ENCODE measurements around the gene SLC38A7. TPM values are rescaled to one million over a fixed set of nuclear protein-coding genes. Genes with fewer than 3 reads are reported as not detected.

SLC38A7 gene
- total RNA-seq: 24.1 and 30.4 TPM in 2 replicates

GRCh38 chr16:58684354-58685083, at the start of gene SLC38A7:
TSS of gene SLC38A7 (minus strand) at chr16:58684770. CDS start at chr16:58680126, 4,644 bp downstream.

GRCh38 chr16:58733671-58734458, 49.3 kb upstream of the SLC38A7 start, which contains the start of gene GOT2:
TSS of gene GOT2 (minus strand) at chr16:58734316. CDS start at chr16:58734228, 88 bp downstream.

GRCh38 chr16:58629733-58630640, 54.6 kb downstream of the SLC38A7 start, which contains the start of gene CNOT1:
TSS of gene CNOT1 (minus strand) at chr16:58629826. CDS start at chr16:58599337, 30,489 bp downstream.

Other genes starting within 250 kb of the SLC38A7 start
- gene NDRG4, start 184.6 kb downstream of the SLC38A7 start, total RNA-seq: 11.1 and 28.1 TPM in 2 replicates
- 11.1 and 12.4 TPM in 2 replicates for gene SETD6, start 169.3 kb downstream of the SLC38A7 start, total RNA-seq
- 198 and 225 TPM in 2 replicates for gene CNOT1, start 54.9 kb downstream of the SLC38A7 start, total RNA-seq
- gene GOT2, start 49.5 kb upstream of the SLC38A7 start, total RNA-seq: 102 and 144 TPM in 2 replicates

All from thoracic aorta endothelial cell (primary cell).